H1 (cell line): ENCODE data around the gene AK6. TPM values are rescaled to one million over a fixed set of nuclear protein-coding genes. Genes with fewer than 3 reads are reported as not detected.

Source experiments
- NANOG ChIP-seq: IDR thresholded peaks from 2 replicates; pipeline ENCODE4 v1.6.1; 2011; ENCODE audit warnings: low read length, low read depth, mild to moderate bottlenecking, inconsistent platforms; ENCODE audit not compliant: insufficient read depth, poor library complexity, severe bottlenecking
- NRF1 ChIP-seq: IDR thresholded peaks from 2 replicates; pipeline ENCODE4 v1.6.1; 2011; ENCODE audit warnings: mild to moderate bottlenecking, low read depth, low read length, improper control_type of control experiment
- polyA plus RNA-seq, 7 experiments: library from polyadenylated mRNA; depleted of rRNA in 3 of 7; stranded (reverse) in 5 of 7; unstranded in 2 of 7; fragments of >200 nt in 5 of 7; fragments of 200-250 nt in 2 of 7; gene quantifications; 1 replicate in 5 of 7; 2 replicates in 1 of 7; 4 replicates in 1 of 7; pipeline versions ENCODE4 v1.2.1 to v1.2.3, GENCODE V29; 2011 to 2013; ENCODE audit warnings: missing spikeins in 2 of 7, mixed read lengths in 2 of 7
- total RNA-seq: library from RNA; stranded (reverse); fragmentation: NEBNext Ultra II Directional; extraction: Animal tissue kit (Norgen Biotek cat#: 25700); gene quantifications from 2 replicates; pipeline ENCODE4 v1.2.1, GENCODE V29; 2021
- TF ChIP-seq, protein P1 (sequence below): IDR thresholded peaks from 2 replicates; pipeline ENCODE4 v1.6.1; 2011; ENCODE audit warnings: low read length, improper control_type of control experiment

The AK6 gene
- total and polyA plus RNA-seq, 2 of the 8 experiments (the other 6 are each of a cell fraction or from before 2014, with no cell fraction given) = 22.5 to 51.2 TPM

DNA sequence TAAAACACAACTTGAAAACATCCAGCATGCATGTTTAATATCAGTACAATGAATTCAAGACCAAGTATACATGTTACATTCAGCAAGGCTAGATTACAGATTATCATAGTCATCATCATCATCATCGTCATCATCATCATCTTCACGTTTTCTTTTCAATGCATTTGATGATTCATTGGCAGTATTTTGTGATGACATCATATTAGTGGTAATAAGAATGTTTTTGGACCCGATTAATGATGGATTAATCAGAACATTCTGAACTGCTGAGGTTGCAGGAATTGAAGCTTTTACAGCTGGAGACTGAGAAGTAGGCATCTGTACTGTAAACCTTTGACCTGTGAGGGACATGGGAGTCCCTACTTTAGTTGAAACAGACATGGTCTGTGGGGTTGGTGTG is 4.5 kb downstream of the AK6 start (continued):
- TF ChIP-seq NRF1 (no peak), NANOG (no peak)
- TF ChIP-seq, protein P1, sequence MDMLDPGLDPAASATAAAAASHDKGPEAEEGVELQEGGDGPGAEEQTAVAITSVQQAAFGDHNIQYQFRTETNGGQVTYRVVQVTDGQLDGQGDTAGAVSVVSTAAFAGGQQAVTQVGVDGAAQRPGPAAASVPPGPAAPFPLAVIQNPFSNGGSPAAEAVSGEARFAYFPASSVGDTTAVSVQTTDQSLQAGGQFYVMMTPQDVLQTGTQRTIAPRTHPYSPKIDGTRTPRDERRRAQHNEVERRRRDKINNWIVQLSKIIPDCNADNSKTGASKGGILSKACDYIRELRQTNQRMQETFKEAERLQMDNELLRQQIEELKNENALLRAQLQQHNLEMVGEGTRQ = no peak
